Eye (tissue), 1 donor: ENCODE data around the gene CNR2.
"Not testable (repeated sequence)": the region's sequence is repeated elsewhere in the genome, so short reads cannot be mapped to it uniquely, and the experiment has no call there.

Experiments
- DNase-seq: peaks from one replicate; pipeline ENCODE4 v3.0.0-alpha.2; 2015

Gene CNR2

GRCh38 chr1:23916209-23917131 is 3.3 kb upstream of the CNR2 start:
- peak; percentile 78 for DNase-seq

- DNase-seq = no peak
Measured at GRCh38 chr1:23915466-23915865, 2.3 kb upstream of the CNR2 start.

GRCh38 chr1:23914921-23915320 is 1.8 kb upstream of the CNR2 start:
- no peak for DNase-seq

GRCh38 chr1:23911921-23912320 is 1.2 kb downstream of the CNR2 start:
- DNase-seq = no peak

GRCh38 chr1:23910553-23911246 is 2.5 kb downstream of the CNR2 start:
- DNase-seq = no peak

GRCh38 chr1:23910144-23910543 is 3.0 kb downstream of the CNR2 start:
- no peak for DNase-seq

GRCh38 chr1:23909412-23909811 is 3.8 kb downstream of the CNR2 start:
- DNase-seq = no peak

- no peak for DNase-seq
Measured at GRCh38 chr1:23908453-23909341, 4.5 kb downstream of the CNR2 start.

- DNase-seq = no peak
Measured at GRCh38 chr1:23906731-23907130, 6.4 kb downstream of the CNR2 start.

GRCh38 chr1:23905461-23906025 is 7.6 kb downstream of the CNR2 start:
- no peak for DNase-seq

- no peak for DNase-seq
Measured at GRCh38 chr1:23904748-23905357, 8.3 kb downstream of the CNR2 start.

GRCh38 chr1:23903754-23904153 is 9.4 kb downstream of the CNR2 start:
- DNase-seq = no peak

- peak; percentile 70 for DNase-seq
Measured at GRCh38 chr1:23902321-23903278, 10.6 kb downstream of the CNR2 start.

- not testable (repeated sequence) for DNase-seq
Measured at GRCh38 chr1:23900017-23900416, 13.1 kb downstream of the CNR2 start.

GRCh38 chr1:23899070-23899469 is 14.1 kb downstream of the CNR2 start:
- DNase-seq = no peak

- DNase-seq = no peak
Measured at GRCh38 chr1:23897083-23897482, 16.1 kb downstream of the CNR2 start.

GRCh38 chr1:23896491-23896890 is 16.7 kb downstream of the CNR2 start:
- no peak for DNase-seq

- no peak for DNase-seq
Measured at GRCh38 chr1:23895993-23896392, 17.2 kb downstream of the CNR2 start.

GRCh38 chr1:23895082-23895481 is 18.1 kb downstream of the CNR2 start:
- DNase-seq = no peak

GRCh38 chr1:23889074-23889473 is 24.1 kb downstream of the CNR2 start:
- no peak for DNase-seq

- no peak for DNase-seq
Measured at GRCh38 chr1:23885222-23885621, 27.9 kb downstream of the CNR2 start.
